GM23338 (cell line): ENCODE data around the gene PRKAR1B. TPM values are rescaled to one million over a fixed set of nuclear protein-coding genes. Genes with fewer than 3 reads are reported as not detected.
A peak's percentile ranks its signal among the peaks of the same experiment; 100 is the strongest.

Source experiments
- ATAC-seq: fragments of 200-7000 bp; cut with Tn5 transposase; 3 replicates; pipeline ENCODE4 v1.9.1; 2020
- DNase-seq: peaks from one replicate; pipeline ENCODE4 v3.0.0-alpha.2; 2015; ENCODE audit warnings: low spot score
- H2AFZ ChIP-seq: fragments of 200-600 bp; sonication (generic); 2 replicates; pipeline ENCODE4 v1.8.0; 2016; ENCODE audit warnings: antibody characterized with exemption, mild to moderate bottlenecking, moderate library complexity
- H3F3A ChIP-seq: fragments of 200-600 bp; sonication (generic); replicated peaks from 2 replicates; pipeline ENCODE4 v1.8.0; 2017; ENCODE audit warnings: antibody characterized with exemption, mixed run types, low read depth
- H3K27ac ChIP-seq: fragments of 200-600 bp; sonication (generic); 2 replicates; pipeline ENCODE4 v1.6.1; 2016; ENCODE audit warnings: low read depth
- H3K27me3 ChIP-seq: fragments of 200-600 bp; sonication (generic); 2 replicates; pipeline ENCODE4 v1.8.0; 2016; ENCODE audit warnings: mild to moderate bottlenecking, mixed run types, moderate library complexity; ENCODE audit not compliant: insufficient read depth
- H3K36me3 ChIP-seq: fragments of 200-600 bp; sonication (generic); 2 replicates; pipeline ENCODE4 v1.8.0; 2016; ENCODE audit warnings: mild to moderate bottlenecking; ENCODE audit not compliant: insufficient read depth
- H3K4me1 ChIP-seq: fragments of 200-600 bp; sonication (generic); 2 replicates; pipeline ENCODE4 v1.8.0; 2016; ENCODE audit warnings: mild to moderate bottlenecking, moderate library complexity; ENCODE audit not compliant: insufficient read depth
- H3K4me2 ChIP-seq: fragments of 200-600 bp; sonication (generic); 2 replicates; pipeline ENCODE4 v1.7.1; 2017; ENCODE audit warnings: mixed run types
- H3K4me3 ChIP-seq: fragments of 200-600 bp; sonication (generic); 2 replicates; pipeline ENCODE4 v1.6.1; 2016; ENCODE audit warnings: mixed run types
- H3K79me2 ChIP-seq: fragments of 200-600 bp; sonication (generic); replicated peaks from 2 replicates; pipeline ENCODE4 v1.8.0; 2017; ENCODE audit warnings: mild to moderate bottlenecking; ENCODE audit not compliant: insufficient read depth
- H3K9me2 ChIP-seq: fragments of 200-600 bp; sonication (generic); 2 replicates; pipeline ENCODE4 v1.8.0; 2017; ENCODE audit not compliant: insufficient read depth
- H4K20me1 ChIP-seq: fragments of 200-600 bp; sonication (generic); replicated peaks from 2 replicates; pipeline ENCODE4 v1.8.0; 2017; ENCODE audit warnings: mild to moderate bottlenecking; ENCODE audit not compliant: insufficient read depth
- H3K27ac Mint-ChIP-seq: 2 replicates; pipeline ENCODE4 v1.8.0; 2020; ENCODE audit warnings: inconsistent platforms, mild to moderate bottlenecking, moderate library complexity, mixed read lengths
- H3K27me3 Mint-ChIP-seq: 3 replicates; pipeline ENCODE4 v1.8.0; 2022; ENCODE audit warnings: low read depth, mild to moderate bottlenecking, moderate library complexity, mixed read lengths, inconsistent platforms; ENCODE audit not compliant: insufficient read depth, poor library complexity
- H3K36me3 Mint-ChIP-seq: 3 replicates; pipeline ENCODE4 v1.8.0; 2021; ENCODE audit warnings: low read depth, mild to moderate bottlenecking, inconsistent platforms, moderate library complexity, mixed read lengths
- H3K4me1 Mint-ChIP-seq: 3 replicates; pipeline ENCODE4 v1.8.0; 2020; ENCODE audit warnings: mild to moderate bottlenecking, inconsistent platforms, mixed read lengths
- H3K4me3 Mint-ChIP-seq: 3 replicates; pipeline ENCODE4 v1.8.0; 2021; ENCODE audit warnings: moderate library complexity, mild to moderate bottlenecking, inconsistent platforms, mixed read lengths
- H3K9me3 Mint-ChIP-seq: 3 replicates; pipeline ENCODE4 v1.8.0; 2020; ENCODE audit warnings: moderate library complexity, mild to moderate bottlenecking, inconsistent platforms, mixed read lengths
- CREB1 ChIP-seq: fragments of 250-450 bp; sonication (Bioruptor Pico); IDR thresholded peaks from 2 replicates; pipeline ENCODE4 v1.5.0; 2020; ENCODE audit warnings: low read depth, mild to moderate bottlenecking, moderate library complexity
- CTCF ChIP-seq, 2 experiments: fragments of 200-600 bp in 1 of 2; sonication (generic) in 1 of 2; conservative IDR thresholded peaks; 2 replicates each; pipeline versions ENCODE4 v1.5.1 to v1.6.1; 2016 to 2017; ENCODE audit warnings: antibody characterized with exemption in 2 of 2, low read depth in 2 of 2, mild to moderate bottlenecking in 2 of 2, moderate library complexity in 1 of 2
- ETS1 ChIP-seq: IDR thresholded peaks from 2 replicates; pipeline ENCODE4 v1.6.1; 2016; ENCODE audit warnings: antibody characterized with exemption
- EZH2 ChIP-seq: fragments of 200-600 bp; sonication (generic); IDR thresholded peaks from one replicate; pipeline ENCODE4 v1.8.0; 2017; ENCODE audit warnings: antibody characterized with exemption, mild to moderate bottlenecking, low read depth; ENCODE audit not compliant: unreplicated experiment
- EZH2phosphoT487 ChIP-seq: fragments of 200-600 bp; sonication (generic); IDR thresholded peaks from one replicate; pipeline ENCODE4 v1.8.1; 2018; ENCODE audit warnings: antibody characterized with exemption; ENCODE audit not compliant: unreplicated experiment
- JUNB ChIP-seq: IDR thresholded peaks from one replicate; pipeline ENCODE4 v1.6.1; 2016; ENCODE audit warnings: antibody characterized with exemption; ENCODE audit not compliant: unreplicated experiment
- NANOG ChIP-seq: IDR thresholded peaks from 2 replicates; pipeline ENCODE4 v1.6.1; 2016; ENCODE audit warnings: antibody characterized with exemption, borderline replicate concordance
- POLR2AphosphoS5 ChIP-seq: IDR thresholded peaks from 2 replicates; pipeline ENCODE4 v1.6.1; 2016; ENCODE audit warnings: antibody characterized with exemption, low read depth
- REST ChIP-seq: IDR thresholded peaks from one replicate; pipeline ENCODE4 v1.6.1; 2018; ENCODE audit warnings: antibody characterized with exemption; ENCODE audit not compliant: unreplicated experiment
- STAT1 ChIP-seq: IDR thresholded peaks from one replicate; pipeline ENCODE4 v1.6.1; 2016; ENCODE audit warnings: antibody characterized with exemption; ENCODE audit not compliant: unreplicated experiment
- ZNF114 ChIP-seq: fragments of 250-450 bp; sonication (Bioruptor Pico); IDR thresholded peaks from 2 replicates; pipeline ENCODE4 v1.5.0; 2020; ENCODE audit warnings: mild to moderate bottlenecking, moderate library complexity
- ZNF331 ChIP-seq: fragments of 250-450 bp; sonication (Bioruptor Pico); IDR thresholded peaks from 2 replicates; pipeline ENCODE4 v1.5.0; 2020; ENCODE audit warnings: low read depth, mild to moderate bottlenecking, moderate library complexity
- polyA plus RNA-seq: library from polyadenylated mRNA; unstranded; fragments of >200 nt; fragmentation: Nextera tagmentation; extraction: Ambion mirVana; gene quantifications from 2 replicates; pipeline ENCODE4 v1.2.1, GENCODE V29; 2016
- total RNA-seq: library from RNA; depleted of rRNA; stranded (reverse); fragments of >200 nt; shearing (Covaris generic); gene quantifications from 2 replicates; pipeline ENCODE4 v1.2.3, GENCODE V29; 2014

The PRKAR1B gene
- total and polyA plus RNA-seq, 2 experiments from 2014 or later: 35.7 to 36.7 TPM

- Histone ChIP-seq H4K20me1 (peaks cover 14% of the 10 kb centered on the region; the same call in 1 of the 2 replicates), H3K27ac (0 out of 2 replicates have a peak overlapping the region, but pooled peaks have one; percentile 26), H3K4me3 (no peak overlapping the region), H3F3A (peaks cover 8% of the 10 kb centered on the region; the same call in 1 of the 2 replicates), H3K27me3 (no peaks in the 10 kb centered on the region), H3K79me2 (0 out of 2 replicates have a peak, but pooled peaks cover 4% of the 10 kb centered on the region), H3K9me2 (no peaks in the 10 kb centered on the region), H3K4me2 (no peak overlapping the region), H3K36me3 (peaks cover 6% of the 10 kb centered on the region; the same call in 1 of the 2 replicates), H3K4me1 (no peaks in the 10 kb centered on the region), H2AFZ (no peak overlapping the region)
- peaks cover 35% of the 10 kb centered on the region for H3K36me3 Mint-ChIP-seq
- H3K4me3 Mint-ChIP-seq: no peak overlapping the region
- ATAC-seq (peak; percentile 12), DNase-seq (no peak)
- no peak overlapping the region for H3K27ac Mint-ChIP-seq
- H3K4me1 Mint-ChIP-seq: no peaks in the 10 kb centered on the region; the same call in 2 of the 3 replicates
- no peaks in the 10 kb centered on the region; the same call in 2 of the 3 replicates for H3K9me3 Mint-ChIP-seq
- H3K27me3 Mint-ChIP-seq: peaks cover 2% of the 10 kb centered on the region
- no peak for TF ChIP-seq STAT1
- TF ChIP-seq EZH2: no peak
- TF ChIP-seq CREB1: no peak
- TF ChIP-seq ZNF114: no peak
- TF ChIP-seq JUNB: no peak
- no peak for TF ChIP-seq EZH2phosphoT487
- no peak for TF ChIP-seq ZNF331 (CRISPR knock-in tag)
- TF ChIP-seq REST: no peak
- no peak for TF ChIP-seq ETS1
- TF ChIP-seq POLR2AphosphoS5: no peak
- no peak for TF ChIP-seq CTCF (conservative IDR thresholded peaks at IDR 0.05; ENCODE audit: low read depth in 2 of 2)
- no peak for TF ChIP-seq NANOG
These were observed 46.5 kb upstream of the PRKAR1B start for GRCh38 chr7:773622-773915.
